MM.1S (cell line): Measurements from ENCODE around the gene GAS7.

ENCODE experiments used
- DNase-seq: peaks from one replicate; pipeline ENCODE4 v3.0.0-alpha.2; 2015
- H2AFZ ChIP-seq: fragments of 300-600 bp; sonication (generic); 2 replicates; pipeline ENCODE4 v1.6.0; 2016; ENCODE audit warnings: antibody characterized with exemption, low read length
- H3F3A ChIP-seq: fragments of 300-600 bp; sonication (generic); 2 replicates; pipeline ENCODE4 v1.6.1; 2016; ENCODE audit warnings: mild to moderate bottlenecking, antibody characterized with exemption, low read length, moderate library complexity, mixed read lengths; ENCODE audit not compliant: insufficient read depth
- H3K27ac ChIP-seq: fragments of 300-600 bp; sonication (generic); 2 replicates; pipeline ENCODE4 v1.5.1; 2016; ENCODE audit warnings: mild to moderate bottlenecking, low read length
- H3K27me3 ChIP-seq: fragments of 300-600 bp; sonication (generic); replicated peaks from 2 replicates; pipeline ENCODE4 v1.6.0; 2016; ENCODE audit warnings: low read length; ENCODE audit not compliant: insufficient read depth
- H3K36me3 ChIP-seq: fragments of 300-600 bp; sonication (generic); replicated peaks from 2 replicates; pipeline ENCODE4 v1.6.1; 2016; ENCODE audit warnings: mild to moderate bottlenecking, low read length, mixed read lengths; ENCODE audit not compliant: insufficient read depth
- H3K4me1 ChIP-seq: fragments of 300-600 bp; sonication (generic); 2 replicates; pipeline ENCODE4 v1.6.1; 2016; ENCODE audit warnings: low read length, mixed read lengths
- H3K4me2 ChIP-seq: fragments of 300-600 bp; sonication (generic); 2 replicates; pipeline ENCODE4 v1.6.0; 2016; ENCODE audit warnings: low read depth, low read length
- H3K4me3 ChIP-seq: fragments of 300-600 bp; sonication (generic); 2 replicates; pipeline ENCODE4 v1.5.1; 2016; ENCODE audit warnings: low read length, mixed read lengths
- H3K79me2 ChIP-seq: fragments of 300-600 bp; sonication (generic); 2 replicates; pipeline ENCODE4 v1.6.1; 2016; ENCODE audit warnings: mixed run types, low read length, mixed read lengths
- H3K9ac ChIP-seq: fragments of 300-600 bp; sonication (generic); 2 replicates; pipeline ENCODE4 v1.6.1; 2016; ENCODE audit warnings: low read length, mixed read lengths
- H3K9me2 ChIP-seq: fragments of 300-600 bp; sonication (generic); replicated peaks from 2 replicates; pipeline ENCODE4 v1.6.1; 2016; ENCODE audit warnings: mild to moderate bottlenecking, low read length, mixed read lengths; ENCODE audit not compliant: insufficient read depth
- H3K9me3 ChIP-seq: fragments of 300-600 bp; sonication (generic); replicated peaks from 2 replicates; pipeline ENCODE4 v1.6.1; 2016; ENCODE audit warnings: mild to moderate bottlenecking, low read length, mixed read lengths; ENCODE audit not compliant: insufficient read depth
- H4K20me1 ChIP-seq: fragments of 300-600 bp; sonication (generic); 2 replicates; pipeline ENCODE4 v1.6.1; 2016; ENCODE audit warnings: mild to moderate bottlenecking, low read length, moderate library complexity, mixed read lengths; ENCODE audit not compliant: insufficient read depth
- EZH2 ChIP-seq: fragments of 300-600 bp; sonication (generic); optimal IDR thresholded peaks from 2 replicates; pipeline ENCODE3; 2017; ENCODE audit warnings: low read depth, mild to moderate bottlenecking, antibody characterized with exemption, low read length, mixed read lengths
- EZH2phosphoT487 ChIP-seq: fragments of 300-600 bp; sonication (generic); IDR thresholded peaks from 2 replicates; pipeline ENCODE4 v1.6.1; 2018; ENCODE audit warnings: antibody characterized with exemption, low read length
- TF ChIP-seq, protein P1 (sequence below): fragments of 300-600 bp; sonication (generic); IDR thresholded peaks from 2 replicates; pipeline ENCODE4 v1.5.1; 2016; ENCODE audit warnings: antibody characterized with exemption, low read length, mixed read lengths

The GAS7 gene

GRCh38 chr17:9953492-9953891 is 244.9 kb downstream of the GAS7 start:
- Histone ChIP-seq H3K27ac (no peak overlapping the region), H3K4me3 (no peak overlapping the region), H3K4me2 (no peak overlapping the region), H3K9ac (no peak overlapping the region), H2AFZ (no peak overlapping the region), H3K4me1 (no peaks in the 10 kb centered on the region), H3K9me3 (no peaks in the 10 kb centered on the region), H3F3A (no peaks in the 10 kb centered on the region), H3K27me3 (no peaks in the 10 kb centered on the region; the same call in 1 of the 2 replicates), H3K79me2 (no peaks in the 10 kb centered on the region), H3K9me2 (no peaks in the 10 kb centered on the region), H3K36me3 (no peaks in the 10 kb centered on the region), H4K20me1 (no peaks in the 10 kb centered on the region)
- DNase-seq = no peak
- no peak for TF ChIP-seq EZH2phosphoT487

GRCh38 chr17:9951803-9952202 is 246.6 kb downstream of the GAS7 start:
- no peaks in the 10 kb centered on the region for H3K79me2 ChIP-seq
- DNase-seq = no peak
- H3K27ac ChIP-seq = no peak overlapping the region
- H3K4me1 ChIP-seq = no peaks in the 10 kb centered on the region
- no peaks in the 10 kb centered on the region for H3K36me3 ChIP-seq
- H3K4me3 ChIP-seq = no peak overlapping the region
- H3K27me3 ChIP-seq = no peaks in the 10 kb centered on the region
- H3K9me3 ChIP-seq = no peaks in the 10 kb centered on the region
- H3K9me2 ChIP-seq = no peaks in the 10 kb centered on the region
- no peak overlapping the region for H2AFZ ChIP-seq
- H4K20me1 ChIP-seq = no peaks in the 10 kb centered on the region
- no peak overlapping the region for H3K4me2 ChIP-seq
- H3K9ac ChIP-seq = no peak overlapping the region
- TF ChIP-seq EZH2 = no peak
- no peak for TF ChIP-seq EZH2phosphoT487
- TF ChIP-seq, protein P1, sequence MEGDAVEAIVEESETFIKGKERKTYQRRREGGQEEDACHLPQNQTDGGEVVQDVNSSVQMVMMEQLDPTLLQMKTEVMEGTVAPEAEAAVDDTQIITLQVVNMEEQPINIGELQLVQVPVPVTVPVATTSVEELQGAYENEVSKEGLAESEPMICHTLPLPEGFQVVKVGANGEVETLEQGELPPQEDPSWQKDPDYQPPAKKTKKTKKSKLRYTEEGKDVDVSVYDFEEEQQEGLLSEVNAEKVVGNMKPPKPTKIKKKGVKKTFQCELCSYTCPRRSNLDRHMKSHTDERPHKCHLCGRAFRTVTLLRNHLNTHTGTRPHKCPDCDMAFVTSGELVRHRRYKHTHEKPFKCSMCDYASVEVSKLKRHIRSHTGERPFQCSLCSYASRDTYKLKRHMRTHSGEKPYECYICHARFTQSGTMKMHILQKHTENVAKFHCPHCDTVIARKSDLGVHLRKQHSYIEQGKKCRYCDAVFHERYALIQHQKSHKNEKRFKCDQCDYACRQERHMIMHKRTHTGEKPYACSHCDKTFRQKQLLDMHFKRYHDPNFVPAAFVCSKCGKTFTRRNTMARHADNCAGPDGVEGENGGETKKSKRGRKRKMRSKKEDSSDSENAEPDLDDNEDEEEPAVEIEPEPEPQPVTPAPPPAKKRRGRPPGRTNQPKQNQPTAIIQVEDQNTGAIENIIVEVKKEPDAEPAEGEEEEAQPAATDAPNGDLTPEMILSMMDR = no peak
- no peaks in the 10 kb centered on the region for H3F3A ChIP-seq

DNA sequence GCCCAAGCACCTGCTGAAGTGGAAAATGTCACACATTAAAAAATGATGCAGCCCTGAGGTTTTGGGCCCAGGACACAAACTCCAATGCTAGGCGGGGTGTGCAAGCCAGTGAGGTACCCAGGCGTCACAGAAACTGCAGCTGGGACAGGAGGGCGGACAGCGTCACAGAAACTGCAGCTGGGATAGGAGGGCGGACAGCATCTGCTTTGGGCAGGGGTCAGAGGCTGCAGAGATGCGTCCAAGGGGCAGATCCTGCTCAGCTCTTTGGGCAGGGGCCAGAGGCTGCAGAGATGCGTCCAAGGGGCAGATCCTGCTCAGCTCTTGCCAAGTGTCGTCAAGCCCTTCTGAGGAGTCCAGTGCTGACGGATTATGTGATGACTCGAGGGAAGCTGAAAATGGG is 249.5 kb downstream of the GAS7 start:
- TF ChIP-seq EZH2phosphoT487 (no peak), EZH2 (no peak)
- TF ChIP-seq, protein P1 = no peak
- H3K4me1 ChIP-seq = no peaks in the 10 kb centered on the region
- no peaks in the 10 kb centered on the region for H3K9me3 ChIP-seq
- H3K36me3 ChIP-seq = no peaks in the 10 kb centered on the region
- no peaks in the 10 kb centered on the region for H3K27me3 ChIP-seq
- H3F3A ChIP-seq = no peaks in the 10 kb centered on the region
- H2AFZ ChIP-seq = no peak overlapping the region
- H3K4me2 ChIP-seq = no peak overlapping the region
- no peak overlapping the region for H3K4me3 ChIP-seq
- DNase-seq = no peak
- no peak overlapping the region for H3K9ac ChIP-seq
- no peaks in the 10 kb centered on the region for H4K20me1 ChIP-seq
- H3K9me2 ChIP-seq = no peaks in the 10 kb centered on the region
- no peaks in the 10 kb centered on the region for H3K79me2 ChIP-seq
- H3K27ac ChIP-seq = no peak overlapping the region

DNA sequence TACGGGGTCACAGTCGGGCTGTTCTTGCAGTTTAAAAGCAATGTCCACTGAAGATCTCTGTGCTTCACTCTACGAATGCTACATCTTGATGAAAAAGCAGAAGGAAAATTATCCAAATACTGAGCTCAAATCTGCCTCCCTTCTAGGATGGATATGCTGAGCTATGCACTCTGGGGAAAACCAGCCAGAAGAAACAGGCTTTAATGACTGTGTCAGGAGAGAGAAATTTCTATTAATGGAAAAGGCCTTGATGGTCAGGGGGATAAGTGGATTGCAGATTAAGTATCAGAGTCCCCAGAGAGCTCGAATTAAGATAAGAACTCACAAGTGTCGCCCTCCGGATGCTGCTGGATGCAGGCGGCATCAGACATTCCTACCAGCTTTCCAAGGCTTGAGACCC is 253.7 kb downstream of the GAS7 start:
- Histone ChIP-seq H3K9me3 (no peaks in the 10 kb centered on the region), H2AFZ (no peak overlapping the region), H3K4me3 (no peak overlapping the region), H3K9ac (no peak overlapping the region), H3F3A (no peaks in the 10 kb centered on the region), H3K36me3 (no peaks in the 10 kb centered on the region), H3K4me2 (no peak overlapping the region), H3K27me3 (no peaks in the 10 kb centered on the region), H3K79me2 (no peaks in the 10 kb centered on the region), H3K9me2 (no peaks in the 10 kb centered on the region), H3K4me1 (no peaks in the 10 kb centered on the region), H4K20me1 (no peaks in the 10 kb centered on the region), H3K27ac (no peak overlapping the region)
- no peak for TF ChIP-seq EZH2
- TF ChIP-seq, protein P1 = no peak
- TF ChIP-seq EZH2phosphoT487 = no peak
- DNase-seq = no peak
